ENCODE data around the gene ITGB4. TPM values are rescaled to one million over a fixed set of nuclear protein-coding genes. Genes with fewer than 3 reads are reported as not detected.
A peak's percentile ranks its signal among the peaks of the same experiment; 100 is the strongest.

Gene ITGB4
- total RNA-seq, result 1.3 and 2.0 TPM in 2 replicates

- peaks cover 2% of the 10 kb centered on the region for H3K4me1 Mint-ChIP-seq (ENCODE audit: low read depth)
- no peak within 1 kb of the TSS for H3K27ac Mint-ChIP-seq
- H3K4me3 Mint-ChIP-seq (ENCODE audit: low read depth), result peak within 1 kb of the TSS; percentile 79
- no peaks in the 10 kb centered on the region for H3K9me3 Mint-ChIP-seq
- H3K27me3 Mint-ChIP-seq (ENCODE audit: low read depth), result peaks cover 19% of the 10 kb centered on the region
- H3K36me3 Mint-ChIP-seq (ENCODE audit: low read depth), result no peaks in the 10 kb centered on the region
- intact Hi-C loops (cut with micrococcal nuclease), result no loop called here
- peak; percentile 63 for DNase-seq (ENCODE audit: low spot score)
Observed at GRCh38 chr17:75720656-75721462, at the start of gene ITGB4. TSS of gene ITGB4 (plus strand) at chr17:75721459. CDS start at chr17:75724704, 3,245 bp downstream.

GRCh38 chr17:75672011-75672410 lies 49.2 kb upstream of the ITGB4 start:
- intact Hi-C loops (cut with micrococcal nuclease), result no loop called here
- no peaks in the 10 kb centered on the region for H3K9me3 Mint-ChIP-seq
- H3K36me3 Mint-ChIP-seq (ENCODE audit: low read depth), result peaks cover 47% of the 10 kb centered on the region
- no peaks in the 10 kb centered on the region for H3K27me3 Mint-ChIP-seq (ENCODE audit: low read depth)
- DNase-seq (ENCODE audit: low spot score), result no peak
- H3K27ac Mint-ChIP-seq, result no peak overlapping the region
- peaks cover 16% of the 10 kb centered on the region for H3K4me1 Mint-ChIP-seq (ENCODE audit: low read depth)
- no peak overlapping the region for H3K4me3 Mint-ChIP-seq (ENCODE audit: low read depth)

- no peak overlapping the region for H3K4me3 Mint-ChIP-seq (ENCODE audit: low read depth)
- no peaks in the 10 kb centered on the region for H3K9me3 Mint-ChIP-seq
- H3K27ac Mint-ChIP-seq, result no peak overlapping the region
- intact Hi-C loops (cut with micrococcal nuclease), result no loop called here
- peaks cover 12% of the 10 kb centered on the region for H3K4me1 Mint-ChIP-seq (ENCODE audit: low read depth)
- no peak for DNase-seq (ENCODE audit: low spot score)
- H3K36me3 Mint-ChIP-seq (ENCODE audit: low read depth), result peaks cover 45% of the 10 kb centered on the region
- no peaks in the 10 kb centered on the region for H3K27me3 Mint-ChIP-seq (ENCODE audit: low read depth)
Observed at GRCh38 chr17:75673487-75673886, 47.8 kb upstream of the ITGB4 start.

- H3K27ac Mint-ChIP-seq, result no peak overlapping the region
- intact Hi-C loops (cut with micrococcal nuclease), result no loop called here
- H3K4me1 Mint-ChIP-seq (ENCODE audit: low read depth), result peaks cover 5% of the 10 kb centered on the region
- H3K9me3 Mint-ChIP-seq, result no peaks in the 10 kb centered on the region
- no peak overlapping the region for H3K4me3 Mint-ChIP-seq (ENCODE audit: low read depth)
- DNase-seq (ENCODE audit: low spot score), result no peak
- no peaks in the 10 kb centered on the region for H3K27me3 Mint-ChIP-seq (ENCODE audit: low read depth)
- peaks cover 42% of the 10 kb centered on the region for H3K36me3 Mint-ChIP-seq (ENCODE audit: low read depth)
Observed at GRCh38 chr17:75676461-75676860, 44.8 kb upstream of the ITGB4 start.

GRCh38 chr17:75679706-75680211 lies 41.5 kb upstream of the ITGB4 start:
- Mint-ChIP-seq H3K4me3 (ENCODE audit: low read depth) (no peak overlapping the region), H3K4me1 (ENCODE audit: low read depth) (peaks cover 13% of the 10 kb centered on the region), H3K36me3 (ENCODE audit: low read depth) (peaks cover 31% of the 10 kb centered on the region), H3K27ac (no peak overlapping the region), H3K9me3 (no peaks in the 10 kb centered on the region), H3K27me3 (ENCODE audit: low read depth) (no peaks in the 10 kb centered on the region)
- DNase-seq (ENCODE audit: low spot score), result no peak
- intact Hi-C loops (cut with micrococcal nuclease), result no loop called here

- H3K36me3 Mint-ChIP-seq (ENCODE audit: low read depth), result peaks cover 28% of the 10 kb centered on the region
- H3K4me3 Mint-ChIP-seq (ENCODE audit: low read depth), result no peak overlapping the region
- intact Hi-C loops (cut with micrococcal nuclease), result no loop called here
- no peak overlapping the region for H3K27ac Mint-ChIP-seq
- H3K4me1 Mint-ChIP-seq (ENCODE audit: low read depth), result peaks cover 11% of the 10 kb centered on the region
- H3K27me3 Mint-ChIP-seq (ENCODE audit: low read depth), result no peaks in the 10 kb centered on the region
- H3K9me3 Mint-ChIP-seq, result no peaks in the 10 kb centered on the region
- no peak for DNase-seq (ENCODE audit: low spot score)
Observed at GRCh38 chr17:75680431-75680830, 40.8 kb upstream of the ITGB4 start.

GRCh38 chr17:75681289-75681688 lies 40.0 kb upstream of the ITGB4 start:
- intact Hi-C loops (cut with micrococcal nuclease), result no loop called here
- Mint-ChIP-seq H3K4me1 (ENCODE audit: low read depth) (peaks cover 11% of the 10 kb centered on the region), H3K4me3 (ENCODE audit: low read depth) (no peak overlapping the region), H3K27me3 (ENCODE audit: low read depth) (no peaks in the 10 kb centered on the region), H3K9me3 (no peaks in the 10 kb centered on the region), H3K27ac (no peak overlapping the region), H3K36me3 (ENCODE audit: low read depth) (peaks cover 31% of the 10 kb centered on the region)
- DNase-seq (ENCODE audit: low spot score), result no peak

- Mint-ChIP-seq H3K9me3 (no peaks in the 10 kb centered on the region), H3K4me1 (ENCODE audit: low read depth) (peaks cover 28% of the 10 kb centered on the region), H3K27me3 (ENCODE audit: low read depth) (no peaks in the 10 kb centered on the region), H3K27ac (peak overlapping the region; percentile 14), H3K36me3 (ENCODE audit: low read depth) (peaks cover 44% of the 10 kb centered on the region), H3K4me3 (ENCODE audit: low read depth) (no peak overlapping the region)
- intact Hi-C loops (cut with micrococcal nuclease), result no loop called here
- DNase-seq (ENCODE audit: low spot score), result no peak
Observed at GRCh38 chr17:75683583-75683982, 37.7 kb upstream of the ITGB4 start.

- no peaks in the 10 kb centered on the region for H3K27me3 Mint-ChIP-seq (ENCODE audit: low read depth)
- H3K4me1 Mint-ChIP-seq (ENCODE audit: low read depth), result peaks cover 34% of the 10 kb centered on the region
- DNase-seq (ENCODE audit: low spot score), result no peak
- no peak overlapping the region for H3K4me3 Mint-ChIP-seq (ENCODE audit: low read depth)
- H3K9me3 Mint-ChIP-seq, result no peaks in the 10 kb centered on the region
- intact Hi-C loops (cut with micrococcal nuclease), result no loop called here
- H3K27ac Mint-ChIP-seq, result no peak overlapping the region
- H3K36me3 Mint-ChIP-seq (ENCODE audit: low read depth), result peaks cover 46% of the 10 kb centered on the region
Observed at GRCh38 chr17:75684249-75684648, 37.0 kb upstream of the ITGB4 start.

GRCh38 chr17:75684924-75685323 lies 36.3 kb upstream of the ITGB4 start:
- H3K27ac Mint-ChIP-seq, result no peak overlapping the region
- H3K4me1 Mint-ChIP-seq (ENCODE audit: low read depth), result peaks cover 41% of the 10 kb centered on the region
- peaks cover 46% of the 10 kb centered on the region for H3K36me3 Mint-ChIP-seq (ENCODE audit: low read depth)
- DNase-seq (ENCODE audit: low spot score), result no peak
- intact Hi-C loops (cut with micrococcal nuclease), result no loop called here
- H3K27me3 Mint-ChIP-seq (ENCODE audit: low read depth), result no peaks in the 10 kb centered on the region
- H3K9me3 Mint-ChIP-seq, result no peaks in the 10 kb centered on the region
- H3K4me3 Mint-ChIP-seq (ENCODE audit: low read depth), result no peak overlapping the region

- Mint-ChIP-seq H3K27ac (peak overlapping the region; percentile 24), H3K36me3 (ENCODE audit: low read depth) (peaks cover 45% of the 10 kb centered on the region), H3K27me3 (ENCODE audit: low read depth) (no peaks in the 10 kb centered on the region), H3K4me3 (ENCODE audit: low read depth) (no peak overlapping the region), H3K4me1 (ENCODE audit: low read depth) (peaks cover 43% of the 10 kb centered on the region), H3K9me3 (no peaks in the 10 kb centered on the region)
- intact Hi-C loops (cut with micrococcal nuclease), result no loop called here
- no peak for DNase-seq (ENCODE audit: low spot score)
Observed at GRCh38 chr17:75685499-75685898, 35.8 kb upstream of the ITGB4 start.

- no peaks in the 10 kb centered on the region for H3K9me3 Mint-ChIP-seq
- no peaks in the 10 kb centered on the region for H3K27me3 Mint-ChIP-seq (ENCODE audit: low read depth)
- peak overlapping the region; percentile 19 for H3K4me3 Mint-ChIP-seq (ENCODE audit: low read depth)
- peaks cover 50% of the 10 kb centered on the region for H3K36me3 Mint-ChIP-seq (ENCODE audit: low read depth)
- H3K4me1 Mint-ChIP-seq (ENCODE audit: low read depth), result peaks cover 61% of the 10 kb centered on the region
- no peak for DNase-seq (ENCODE audit: low spot score)
- peak overlapping the region; percentile 92 for H3K27ac Mint-ChIP-seq
- intact Hi-C loops (cut with micrococcal nuclease), result no loop called here
Observed at GRCh38 chr17:75688209-75688825, 32.9 kb upstream of the ITGB4 start.

GRCh38 chr17:75689441-75689873 lies 31.8 kb upstream of the ITGB4 start:
- peaks cover 54% of the 10 kb centered on the region for H3K4me1 Mint-ChIP-seq (ENCODE audit: low read depth)

More at GRCh38 chr17:75689441-75689873, 31.8 kb upstream of the ITGB4 start:
- Mint-ChIP-seq H3K9me3 (no peaks in the 10 kb centered on the region), H3K27me3 (ENCODE audit: low read depth) (no peaks in the 10 kb centered on the region), H3K36me3 (ENCODE audit: low read depth) (peaks cover 45% of the 10 kb centered on the region), H3K4me3 (ENCODE audit: low read depth) (peak overlapping the region; percentile 34), H3K27ac (peak overlapping the region; percentile 92)
- DNase-seq (ENCODE audit: low spot score), result peak; percentile 32
- intact Hi-C loops (cut with micrococcal nuclease), result no loop called here
